SH-SY5Y (cell line): Measurements from ENCODE around the gene MYO1D.

Experiments
- GATA2 ChIP-seq: IDR thresholded peaks from 2 replicates; pipeline ENCODE4 v1.6.1; 2011; ENCODE audit warnings: mild to moderate bottlenecking, low read depth, low read length
- GATA3 ChIP-seq: IDR thresholded peaks from 2 replicates; pipeline ENCODE4 v1.6.1; 2011; ENCODE audit warnings: low read depth, mild to moderate bottlenecking, low read length, moderate library complexity

DNA sequence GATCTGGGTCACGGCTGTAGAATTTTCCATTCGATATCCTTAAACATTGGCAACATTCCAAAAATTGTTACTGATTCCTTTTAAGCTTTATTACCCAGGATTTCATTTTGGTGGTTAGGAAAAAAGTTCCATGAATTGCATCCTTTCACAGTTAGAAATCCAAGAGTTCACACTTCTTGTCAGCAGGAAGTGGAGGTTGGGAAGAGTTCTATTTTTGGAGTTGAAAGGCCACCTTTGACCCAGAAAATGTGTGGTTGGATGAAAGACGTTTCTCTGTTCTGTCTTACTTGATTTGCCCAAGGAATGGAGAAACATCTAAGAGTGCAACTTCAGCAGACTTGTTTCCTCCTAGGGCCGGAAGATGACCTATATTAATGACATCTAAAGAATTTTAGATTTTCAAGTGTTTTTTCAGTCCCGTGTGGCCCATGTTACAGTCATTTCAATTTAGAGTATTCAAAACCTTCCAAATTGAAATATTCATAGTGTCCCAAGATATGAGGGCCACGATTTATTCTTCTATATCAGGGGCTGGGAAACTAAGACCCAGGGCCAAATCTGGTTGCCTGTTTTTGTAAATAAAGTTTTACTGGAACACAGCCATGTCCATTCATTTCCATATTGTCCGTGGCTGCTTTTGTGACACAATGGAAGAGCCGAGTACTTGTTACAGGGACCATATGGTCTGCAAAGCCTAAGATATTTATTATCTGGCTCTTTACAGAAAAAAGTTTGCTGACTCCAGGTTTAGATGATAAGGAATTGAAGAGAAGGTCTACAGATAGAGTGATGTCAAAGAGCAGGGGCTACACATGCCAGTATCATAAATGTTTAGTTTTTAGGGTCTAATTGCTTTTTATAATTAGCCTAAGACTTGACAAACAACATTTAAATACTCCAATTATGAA lies 339.9 kb downstream of the MYO1D start:
- no peak for TF ChIP-seq GATA2
- no peak for TF ChIP-seq GATA3
